HL-60 (cell line): ENCODE data around the gene RTN4RL2.

Experiments
- DNase-seq, 2 experiments: peaks; one replicate each; pipeline ENCODE4 v3.0.0-alpha.2; 2010 to 2020; ENCODE audit warnings: low read depth in 1 of 2, low spot score in 1 of 2
- H3K27ac ChIP-seq: fragments of 250-450 bp; sonication (Bioruptor Pico); replicated peaks from 2 replicates; pipeline ENCODE4 v1.5.1; 2020; ENCODE audit warnings: mild to moderate bottlenecking, moderate library complexity
- H3K27me3 ChIP-seq: fragments of 250-450 bp; sonication (Bioruptor Pico); 2 replicates; pipeline ENCODE4 v1.5.1; 2021; ENCODE audit warnings: mild to moderate bottlenecking, moderate library complexity; ENCODE audit not compliant: insufficient read depth, poor library complexity, severe bottlenecking
- H3K4me3 ChIP-seq: replicated peaks from 2 replicates; pipeline ENCODE4 v1.5.1; 2011; ENCODE audit warnings: mild to moderate bottlenecking, control low read depth, low read length; ENCODE audit not compliant: insufficient read depth
- GABPA ChIP-seq: IDR thresholded peaks from 2 replicates; pipeline ENCODE4 v1.6.1; 2012; ENCODE audit warnings: low read depth
- POLR2AphosphoS5 ChIP-seq: IDR thresholded peaks from 2 replicates; pipeline ENCODE4 v1.6.1; 2012; ENCODE audit warnings: low read depth
- SPI1 ChIP-seq: IDR thresholded peaks from 2 replicates; pipeline ENCODE4 v1.6.1; 2012; ENCODE audit warnings: low read depth, mild to moderate bottlenecking, borderline replicate concordance
- TF ChIP-seq, protein P1 (sequence below): IDR thresholded peaks from one replicate; pipeline ENCODE4 v1.5.1; 2011; ENCODE audit warnings: low read length, control low read depth, inconsistent platforms; ENCODE audit not compliant: insufficient read depth
- TF ChIP-seq, protein P2 (sequence below): IDR thresholded peaks from 2 replicates; pipeline ENCODE4 v1.6.1; 2012; ENCODE audit warnings: low read depth; ENCODE audit not compliant: insufficient replicate concordance

RTN4RL2 gene

DNA sequence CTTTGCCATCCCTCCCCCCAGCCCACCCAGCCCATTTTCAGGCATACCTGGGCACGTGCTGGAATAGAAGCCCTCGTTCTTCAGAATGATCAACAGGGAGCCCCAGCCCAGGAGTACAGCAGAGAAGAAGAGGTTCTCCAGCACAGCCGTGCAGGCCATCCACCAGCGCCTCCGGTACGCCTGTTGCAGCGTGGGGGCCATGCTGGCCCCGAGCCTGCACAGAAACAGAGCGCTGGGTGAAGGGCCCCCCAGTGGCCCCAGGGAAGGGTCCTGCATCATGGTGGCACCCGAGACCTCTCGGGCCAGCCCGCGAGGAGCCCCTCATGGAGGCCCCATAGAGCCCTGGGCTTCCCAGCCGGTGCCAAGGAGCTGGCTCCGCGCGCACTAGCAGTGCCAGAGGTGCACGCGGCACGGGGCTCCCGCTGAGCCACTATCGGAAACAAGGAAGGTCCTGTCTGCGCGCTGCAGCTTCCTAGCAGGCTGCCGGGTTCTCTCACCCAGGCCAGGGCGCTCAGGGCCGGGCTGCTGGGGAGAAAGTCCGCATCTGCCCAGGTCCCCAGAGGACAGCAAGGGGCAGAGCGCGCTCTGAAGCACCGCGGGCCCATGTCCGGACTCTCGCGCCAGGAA is 53.7 kb downstream of the RTN4RL2 start:
- Histone ChIP-seq H3K27me3 (no peaks in the 10 kb centered on the region), H3K4me3 (peak overlapping the region; percentile 90), H3K27ac (peak overlapping the region; percentile 91)
- TF ChIP-seq, protein P1, sequence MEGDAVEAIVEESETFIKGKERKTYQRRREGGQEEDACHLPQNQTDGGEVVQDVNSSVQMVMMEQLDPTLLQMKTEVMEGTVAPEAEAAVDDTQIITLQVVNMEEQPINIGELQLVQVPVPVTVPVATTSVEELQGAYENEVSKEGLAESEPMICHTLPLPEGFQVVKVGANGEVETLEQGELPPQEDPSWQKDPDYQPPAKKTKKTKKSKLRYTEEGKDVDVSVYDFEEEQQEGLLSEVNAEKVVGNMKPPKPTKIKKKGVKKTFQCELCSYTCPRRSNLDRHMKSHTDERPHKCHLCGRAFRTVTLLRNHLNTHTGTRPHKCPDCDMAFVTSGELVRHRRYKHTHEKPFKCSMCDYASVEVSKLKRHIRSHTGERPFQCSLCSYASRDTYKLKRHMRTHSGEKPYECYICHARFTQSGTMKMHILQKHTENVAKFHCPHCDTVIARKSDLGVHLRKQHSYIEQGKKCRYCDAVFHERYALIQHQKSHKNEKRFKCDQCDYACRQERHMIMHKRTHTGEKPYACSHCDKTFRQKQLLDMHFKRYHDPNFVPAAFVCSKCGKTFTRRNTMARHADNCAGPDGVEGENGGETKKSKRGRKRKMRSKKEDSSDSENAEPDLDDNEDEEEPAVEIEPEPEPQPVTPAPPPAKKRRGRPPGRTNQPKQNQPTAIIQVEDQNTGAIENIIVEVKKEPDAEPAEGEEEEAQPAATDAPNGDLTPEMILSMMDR, result no peak
- peak; percentile 32; the same call in 1 of the 2 replicates for TF ChIP-seq POLR2AphosphoS5
- no peak for TF ChIP-seq SPI1
- TF ChIP-seq GABPA, result no peak
- DNase-seq, result peak in 1 of 2 experiments; percentile 69

DNA sequence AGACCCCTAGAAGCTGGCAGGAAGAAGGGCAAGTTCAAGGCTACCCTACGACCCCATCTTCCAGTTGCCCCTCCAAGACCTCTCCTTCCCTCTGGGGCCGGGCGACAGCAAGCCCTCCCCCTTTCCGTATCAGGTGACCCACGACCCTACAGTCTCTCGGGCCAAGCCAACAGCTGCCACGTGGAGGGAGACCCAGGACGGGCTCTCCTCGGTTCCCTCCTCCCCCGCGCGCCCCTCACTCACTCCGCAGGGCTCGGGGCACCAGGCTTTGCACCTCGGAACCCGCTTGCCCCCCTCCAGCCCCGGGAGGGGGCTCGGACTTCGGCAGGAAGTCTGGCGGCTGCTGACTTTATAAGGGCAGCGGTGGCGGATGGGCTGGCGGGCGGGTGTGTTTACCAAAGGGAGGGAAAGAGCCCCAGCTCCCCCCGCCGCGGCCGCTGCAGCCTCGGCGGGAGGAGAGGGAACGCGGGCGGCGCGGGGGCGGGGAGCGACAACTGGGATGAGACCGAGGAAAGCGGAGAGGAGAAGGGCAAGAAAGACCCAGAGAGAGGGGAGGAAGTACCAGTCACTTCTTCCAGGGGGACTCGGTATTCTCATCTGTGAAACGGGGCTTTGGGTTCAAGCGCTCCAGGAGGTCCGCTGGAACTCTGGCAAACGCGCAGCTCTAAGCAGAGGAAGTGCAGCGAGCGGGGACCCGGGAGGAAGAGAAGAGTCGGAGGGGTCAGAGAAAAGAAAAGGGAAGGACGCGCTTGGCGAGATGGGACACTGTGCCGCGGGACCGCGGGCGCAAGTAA is 54.4 kb downstream of the RTN4RL2 start:
- peak; percentile 84 for TF ChIP-seq SPI1
- 0 out of 2 replicates have a peak, but pooled peaks have one; percentile 13 for TF ChIP-seq POLR2AphosphoS5
- TF ChIP-seq GABPA, result no peak
- TF ChIP-seq, protein P2, sequence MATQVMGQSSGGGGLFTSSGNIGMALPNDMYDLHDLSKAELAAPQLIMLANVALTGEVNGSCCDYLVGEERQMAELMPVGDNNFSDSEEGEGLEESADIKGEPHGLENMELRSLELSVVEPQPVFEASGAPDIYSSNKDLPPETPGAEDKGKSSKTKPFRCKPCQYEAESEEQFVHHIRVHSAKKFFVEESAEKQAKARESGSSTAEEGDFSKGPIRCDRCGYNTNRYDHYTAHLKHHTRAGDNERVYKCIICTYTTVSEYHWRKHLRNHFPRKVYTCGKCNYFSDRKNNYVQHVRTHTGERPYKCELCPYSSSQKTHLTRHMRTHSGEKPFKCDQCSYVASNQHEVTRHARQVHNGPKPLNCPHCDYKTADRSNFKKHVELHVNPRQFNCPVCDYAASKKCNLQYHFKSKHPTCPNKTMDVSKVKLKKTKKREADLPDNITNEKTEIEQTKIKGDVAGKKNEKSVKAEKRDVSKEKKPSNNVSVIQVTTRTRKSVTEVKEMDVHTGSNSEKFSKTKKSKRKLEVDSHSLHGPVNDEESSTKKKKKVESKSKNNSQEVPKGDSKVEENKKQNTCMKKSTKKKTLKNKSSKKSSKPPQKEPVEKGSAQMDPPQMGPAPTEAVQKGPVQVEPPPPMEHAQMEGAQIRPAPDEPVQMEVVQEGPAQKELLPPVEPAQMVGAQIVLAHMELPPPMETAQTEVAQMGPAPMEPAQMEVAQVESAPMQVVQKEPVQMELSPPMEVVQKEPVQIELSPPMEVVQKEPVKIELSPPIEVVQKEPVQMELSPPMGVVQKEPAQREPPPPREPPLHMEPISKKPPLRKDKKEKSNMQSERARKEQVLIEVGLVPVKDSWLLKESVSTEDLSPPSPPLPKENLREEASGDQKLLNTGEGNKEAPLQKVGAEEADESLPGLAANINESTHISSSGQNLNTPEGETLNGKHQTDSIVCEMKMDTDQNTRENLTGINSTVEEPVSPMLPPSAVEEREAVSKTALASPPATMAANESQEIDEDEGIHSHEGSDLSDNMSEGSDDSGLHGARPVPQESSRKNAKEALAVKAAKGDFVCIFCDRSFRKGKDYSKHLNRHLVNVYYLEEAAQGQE, result no peak
- peak; percentile 62 to 69 for DNase-seq
- Histone ChIP-seq H3K27me3 (no peaks in the 10 kb centered on the region), H3K27ac (peak overlapping the region; percentile 91), H3K4me3 (peak overlapping the region; percentile 90)

DNA sequence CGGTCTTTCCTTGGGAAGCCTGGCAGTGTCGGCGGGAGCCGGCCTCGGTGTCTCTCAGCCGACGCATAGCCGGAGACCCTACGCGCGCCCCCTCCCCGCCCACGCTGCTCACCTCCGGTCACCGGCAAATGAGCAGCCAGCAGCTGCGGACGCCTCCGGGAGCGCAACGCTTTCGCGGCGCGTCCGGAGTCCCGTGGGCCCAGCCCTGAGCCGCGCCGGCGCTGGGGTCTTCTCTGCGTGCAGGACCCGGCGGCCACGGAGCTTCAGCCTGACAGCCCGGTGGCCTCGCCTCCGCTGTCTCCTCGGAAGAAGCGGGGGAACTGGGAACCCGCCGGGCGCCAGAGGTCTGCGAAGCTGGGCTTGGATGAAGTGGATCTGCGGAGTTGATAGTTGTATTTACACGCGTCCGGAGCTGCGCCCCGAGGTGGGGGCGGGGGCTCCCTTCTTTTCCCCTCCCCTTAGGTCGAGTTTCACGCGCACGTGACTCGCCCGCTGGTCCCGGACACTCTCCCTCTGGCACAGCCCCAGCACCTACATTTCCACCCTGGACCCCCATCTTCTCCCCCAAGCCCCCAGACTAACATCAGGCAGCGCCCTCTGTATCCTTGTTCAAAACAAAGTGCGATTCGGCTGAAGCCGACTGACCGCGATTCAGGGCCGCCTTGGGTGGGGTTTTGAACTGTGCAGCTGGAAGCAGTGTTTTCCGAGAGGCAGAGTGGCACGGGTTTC is 55.2 kb downstream of the RTN4RL2 start, which contains the start of gene SLC43A1:
Gene SLC43A1 (minus strand): TSS at position 371 of the 729 bp plus-strand sequence. CDS start 1,591 bp downstream, outside the sequence.
- no peaks in the 10 kb centered on the region for H3K27me3 ChIP-seq
- TF ChIP-seq GABPA, result no peak
- TF ChIP-seq, protein P2, result peak; percentile 24
- TF ChIP-seq SPI1, result no peak
- H3K27ac ChIP-seq, result peak within 1 kb of the TSS; percentile 91
- DNase-seq, result peak in 1 of 2 experiments; percentile 70
- H3K4me3 ChIP-seq, result peak within 1 kb of the TSS; percentile 90

DNA sequence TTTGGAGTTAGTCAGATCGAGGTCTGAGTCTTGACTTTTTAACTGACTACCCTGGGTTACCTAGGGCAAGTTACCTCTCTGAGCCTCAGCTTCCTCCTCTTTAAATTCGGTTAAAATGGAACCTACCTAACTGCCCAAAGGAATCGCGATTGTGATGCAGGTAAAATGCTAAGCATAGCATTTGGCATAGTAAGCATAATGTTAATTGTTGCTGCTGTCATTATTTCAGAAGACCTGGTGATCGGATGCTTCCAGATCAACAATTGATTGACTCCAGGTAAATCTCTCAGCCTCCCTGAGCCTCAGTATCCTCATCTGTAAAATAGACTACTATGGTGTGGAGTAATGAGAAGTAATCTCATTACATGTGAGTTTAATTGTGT is 55.7 kb downstream of the RTN4RL2 start:
- no peaks in the 10 kb centered on the region for H3K27me3 ChIP-seq
- H3K27ac ChIP-seq, result peak overlapping the region; percentile 91
- TF ChIP-seq POLR2AphosphoS5, result no peak
- TF ChIP-seq, protein P1, result no peak
- TF ChIP-seq SPI1, result no peak
- TF ChIP-seq, protein P2, result no peak
- no peak for TF ChIP-seq GABPA
- no peak for DNase-seq
- peak overlapping the region; percentile 90 for H3K4me3 ChIP-seq
